ENCODE results near the gene CCDC7. TPM values are rescaled to one million over a fixed set of nuclear protein-coding genes. Genes with fewer than 3 reads are reported as not detected.
"Not testable (repeated sequence)": the region's sequence is repeated elsewhere in the genome, so short reads cannot be mapped to it uniquely, and the experiment has no call there.

The CCDC7 gene
- polyA plus RNA-seq, 6 donors from 2014 or later, result 3.8 to 14.4 (median 5.8) TPM; not detected in 1

DNA sequence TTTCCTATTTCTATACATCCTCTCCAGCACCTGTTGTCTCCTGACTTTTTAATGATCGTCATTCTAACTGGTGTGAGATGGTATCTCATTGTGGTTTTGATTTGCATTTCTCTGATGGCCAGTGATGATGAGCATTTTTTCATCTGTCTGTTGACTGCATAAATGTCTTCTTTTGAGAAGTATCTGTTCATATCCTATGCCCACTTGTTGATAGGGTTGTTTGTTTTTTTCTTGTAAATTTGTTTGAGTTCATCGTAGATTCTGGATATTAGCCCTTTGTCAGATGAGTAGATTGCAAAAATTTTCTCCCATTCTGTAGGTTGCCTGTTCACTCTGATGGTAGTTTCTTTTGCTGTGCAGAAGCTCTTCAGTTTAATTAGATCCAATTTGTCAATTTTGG lies 253.7 kb downstream of the CCDC7 start:
- Mint-ChIP-seq H3K9me3 (peaks cover 6 to 63% (median 35%) of the 10 kb centered on the region in 7 donors), H3K36me3 (peaks cover 47 to 50% of the 10 kb centered on the region in 2 donors)
- not testable (repeated sequence) for H3K27ac Mint-ChIP-seq; DNase-seq; H3K4me1 Mint-ChIP-seq; H3K4me3 Mint-ChIP-seq; H3K27me3 Mint-ChIP-seq; ATAC-seq (ENCODE audit: low read depth in 2 of 2)

DNA sequence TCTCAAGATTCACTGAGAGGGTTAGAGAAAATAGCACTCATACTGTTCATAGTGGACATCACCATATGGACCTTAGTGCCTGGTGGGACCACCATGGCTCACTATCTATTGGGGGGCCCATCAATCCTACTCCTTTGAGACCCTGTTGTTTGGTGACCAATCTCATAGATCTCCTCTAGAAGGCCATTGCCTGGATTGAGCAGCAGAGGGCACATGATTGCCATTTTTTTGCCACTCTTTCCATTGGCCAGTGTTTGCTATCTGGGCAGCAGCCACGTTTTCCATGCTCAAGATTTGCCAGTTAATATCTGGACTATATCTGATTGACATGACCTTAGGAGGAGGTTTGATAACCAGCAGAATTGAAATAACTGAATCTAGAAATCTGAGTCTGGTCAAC lies 267.6 kb downstream of the CCDC7 start:
- no peak overlapping the region for H3K27ac Mint-ChIP-seq
- ATAC-seq (ENCODE audit: low read depth in 2 of 2) (no peak), DNase-seq (no peak)
- H3K4me1 Mint-ChIP-seq, result no peaks in the 10 kb centered on the region
- no peaks in the 10 kb centered on the region for H3K27me3 Mint-ChIP-seq
- H3K36me3 Mint-ChIP-seq, result peaks cover 12 to 44% of the 10 kb centered on the region in 2 donors
- H3K4me3 Mint-ChIP-seq, result no peak overlapping the region
- H3K9me3 Mint-ChIP-seq, result peaks cover 8 to 66% (median 37%) of the 10 kb centered on the region in 7 donors

DNA sequence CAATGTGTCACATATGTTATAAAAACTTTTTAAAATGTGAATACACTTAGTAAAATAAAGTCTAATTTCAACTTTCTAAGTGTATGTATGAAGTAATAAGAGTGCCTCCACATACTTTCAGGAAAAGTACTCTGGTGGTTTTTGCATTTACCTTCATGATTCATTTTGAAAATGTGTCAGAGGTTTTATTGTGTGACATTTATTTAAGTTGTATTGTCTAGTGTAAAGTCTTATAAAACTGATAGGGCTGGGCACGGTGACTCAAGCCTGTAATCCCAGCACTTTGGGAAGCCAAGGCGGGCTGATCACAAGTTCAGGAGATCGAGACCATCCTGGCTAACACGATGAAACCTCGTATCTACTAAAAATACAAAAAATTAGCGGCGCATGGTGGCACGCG lies 285.6 kb downstream of the CCDC7 start:
- no peaks in the 10 kb centered on the region for H3K9me3 Mint-ChIP-seq
- H3K27me3 Mint-ChIP-seq, result no peaks in the 10 kb centered on the region
- peaks cover 0 to 6% of the 10 kb centered on the region in 2 donors for H3K36me3 Mint-ChIP-seq
- no peak overlapping the region for H3K4me3 Mint-ChIP-seq
- H3K27ac Mint-ChIP-seq, result no peak overlapping the region
- peaks cover 0 to 5% (median 0%) of the 10 kb centered on the region in 3 donors for H3K4me1 Mint-ChIP-seq
- ATAC-seq (ENCODE audit: low read depth in 2 of 2) (no peak), DNase-seq (no peak)

DNA sequence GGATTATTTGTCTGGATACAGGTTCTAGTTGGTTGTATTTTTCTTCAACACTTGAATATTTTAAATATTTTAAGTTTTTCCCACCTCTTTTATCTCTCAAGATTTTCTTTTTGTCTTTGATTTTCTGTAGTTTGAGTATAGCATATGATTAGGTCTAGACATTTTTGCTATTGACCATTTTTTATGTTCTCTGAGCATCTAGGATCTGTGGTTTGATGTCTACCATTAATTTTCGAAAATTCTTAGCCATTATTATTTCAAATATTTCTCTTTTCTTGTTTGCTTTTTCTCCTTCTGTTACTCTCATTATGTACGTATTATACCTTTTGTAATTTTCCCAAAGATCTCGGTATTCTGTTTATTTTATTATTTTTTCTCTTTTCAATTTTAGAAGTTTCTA lies 293.0 kb downstream of the CCDC7 start:
- H3K9me3 Mint-ChIP-seq, result peaks cover 0 to 28% (median 8%) of the 10 kb centered on the region in 7 donors
- peaks cover 19 to 27% of the 10 kb centered on the region in 2 donors for H3K36me3 Mint-ChIP-seq
- H3K4me1 Mint-ChIP-seq, result peaks cover 0 to 4% (median 0%) of the 10 kb centered on the region in 3 donors
- H3K4me3 Mint-ChIP-seq, result no peak overlapping the region
- ATAC-seq (ENCODE audit: low read depth in 2 of 2) (no peak), DNase-seq (no peak)
- H3K27me3 Mint-ChIP-seq, result no peaks in the 10 kb centered on the region
- no peak overlapping the region for H3K27ac Mint-ChIP-seq

DNA sequence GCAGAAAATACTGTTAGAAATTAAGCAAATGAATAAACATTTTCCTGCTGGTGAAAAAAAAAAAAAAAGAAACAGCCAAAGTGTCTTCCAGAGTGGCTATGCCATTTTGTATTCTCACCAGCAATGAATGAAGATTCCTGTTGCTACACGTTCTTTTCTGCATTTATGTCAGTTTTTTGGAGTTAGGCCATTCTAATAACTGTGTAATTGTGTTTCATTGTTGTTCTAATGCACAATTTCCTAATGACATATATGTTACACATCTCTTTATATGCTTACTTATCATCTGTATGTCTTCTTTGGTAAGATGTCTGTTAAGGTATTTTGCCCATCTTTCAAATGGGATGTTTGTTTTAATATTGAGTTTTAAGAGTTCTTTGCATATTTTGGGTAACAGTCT lies 298.4 kb downstream of the CCDC7 start:
- Mint-ChIP-seq H3K4me1 (no peaks in the 10 kb centered on the region), H3K9me3 (peaks cover 0 to 27% (median 9%) of the 10 kb centered on the region in 7 donors), H3K4me3 (no peak overlapping the region), H3K27ac (no peak overlapping the region), H3K27me3 (no peaks in the 10 kb centered on the region), H3K36me3 (peaks cover 22 to 38% of the 10 kb centered on the region in 2 donors)
- DNase-seq (no peak), ATAC-seq (ENCODE audit: low read depth in 2 of 2) (no peak)

DNA sequence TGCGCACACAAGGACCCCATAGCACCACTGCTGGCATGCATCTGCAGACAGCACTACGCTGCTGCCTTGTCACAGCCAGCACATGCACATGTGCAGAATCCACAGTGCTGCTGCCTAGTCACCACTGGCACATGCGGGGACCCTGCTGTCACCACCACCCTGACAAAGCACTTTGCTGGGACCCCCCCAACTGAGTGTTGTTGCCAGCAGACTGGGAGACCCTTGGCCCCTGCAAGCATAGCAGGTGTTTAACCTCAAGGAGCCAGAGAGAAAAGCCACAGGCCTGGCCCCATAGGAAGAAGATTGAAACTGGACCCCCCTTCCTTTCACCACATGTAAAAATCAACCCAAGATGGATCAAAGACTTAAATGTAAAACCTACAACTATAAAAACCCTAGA lies 300.9 kb downstream of the CCDC7 start:
- no peak overlapping the region for H3K4me3 Mint-ChIP-seq

DNA sequence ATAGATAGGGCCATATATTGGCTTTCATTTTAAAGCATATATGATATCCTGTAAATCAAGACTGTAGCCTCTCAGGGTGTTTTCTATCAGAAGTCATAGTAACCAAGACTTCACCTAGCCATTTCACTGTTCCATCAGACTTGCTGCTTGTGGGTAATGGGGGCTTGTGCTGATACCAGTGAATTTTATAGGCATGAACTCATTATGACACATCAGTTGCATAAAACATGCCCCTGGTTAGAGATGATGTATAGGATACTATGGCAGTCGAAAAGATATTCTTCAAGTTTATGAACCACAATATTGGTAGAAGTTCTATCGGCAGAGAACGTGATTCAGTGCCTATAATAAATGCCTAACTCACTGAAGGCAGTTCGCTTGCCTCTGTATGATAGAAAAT lies 305.6 kb downstream of the CCDC7 start:
- DNase-seq (no peak), ATAC-seq (ENCODE audit: low read depth in 2 of 2) (no peak)
- no peaks in the 10 kb centered on the region for H3K4me1 Mint-ChIP-seq
- no peak overlapping the region for H3K27ac Mint-ChIP-seq
- no peak overlapping the region for H3K4me3 Mint-ChIP-seq
- peaks cover 6 to 44% (median 20%) of the 10 kb centered on the region in 7 donors for H3K9me3 Mint-ChIP-seq
- peaks cover 20 to 21% of the 10 kb centered on the region in 2 donors for H3K36me3 Mint-ChIP-seq
- no peaks in the 10 kb centered on the region for H3K27me3 Mint-ChIP-seq

More for the DNA sequence above, 300.9 kb downstream of the CCDC7 start:
- DNase-seq (no peak), ATAC-seq (ENCODE audit: low read depth in 2 of 2) (no peak)
- H3K4me1 Mint-ChIP-seq, result no peaks in the 10 kb centered on the region
- H3K27ac Mint-ChIP-seq, result no peak overlapping the region
- peaks cover 22 to 37% of the 10 kb centered on the region in 2 donors for H3K36me3 Mint-ChIP-seq
- H3K9me3 Mint-ChIP-seq, result peaks cover 0 to 24% (median 9%) of the 10 kb centered on the region in 7 donors
- H3K27me3 Mint-ChIP-seq, result no peaks in the 10 kb centered on the region

DNA sequence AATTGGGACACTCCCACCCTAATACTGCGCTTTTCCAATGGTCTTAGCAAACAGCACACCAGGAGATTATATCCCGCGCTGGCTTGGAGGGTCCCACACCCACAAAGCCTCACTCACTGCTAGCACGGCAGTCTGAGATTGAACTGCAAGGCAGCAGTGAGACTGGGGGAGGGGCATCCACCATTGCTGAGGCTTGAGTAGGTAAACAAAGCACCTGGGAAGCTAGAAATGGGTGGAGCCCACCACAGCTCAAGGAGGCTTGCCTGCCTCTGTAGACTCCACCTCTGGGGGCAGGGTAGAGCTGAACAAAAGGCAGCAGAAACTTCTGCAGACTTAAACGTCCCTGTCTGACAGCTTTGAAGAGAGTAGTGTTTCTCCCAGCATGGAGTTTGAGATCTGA lies 309.0 kb downstream of the CCDC7 start:
- peaks cover 11 to 22% of the 10 kb centered on the region in 2 donors for H3K36me3 Mint-ChIP-seq
- H3K9me3 Mint-ChIP-seq, result peaks cover 11 to 48% (median 29%) of the 10 kb centered on the region in 7 donors
- not testable (repeated sequence) for DNase-seq; H3K4me1 Mint-ChIP-seq; H3K27me3 Mint-ChIP-seq; ATAC-seq (ENCODE audit: low read depth in 2 of 2)
- peak overlapping the region in 1 of 6 donors; percentile 34 for H3K27ac Mint-ChIP-seq
- H3K4me3 Mint-ChIP-seq, result peak overlapping the region in 1 of 8 donors; percentile 54

DNA sequence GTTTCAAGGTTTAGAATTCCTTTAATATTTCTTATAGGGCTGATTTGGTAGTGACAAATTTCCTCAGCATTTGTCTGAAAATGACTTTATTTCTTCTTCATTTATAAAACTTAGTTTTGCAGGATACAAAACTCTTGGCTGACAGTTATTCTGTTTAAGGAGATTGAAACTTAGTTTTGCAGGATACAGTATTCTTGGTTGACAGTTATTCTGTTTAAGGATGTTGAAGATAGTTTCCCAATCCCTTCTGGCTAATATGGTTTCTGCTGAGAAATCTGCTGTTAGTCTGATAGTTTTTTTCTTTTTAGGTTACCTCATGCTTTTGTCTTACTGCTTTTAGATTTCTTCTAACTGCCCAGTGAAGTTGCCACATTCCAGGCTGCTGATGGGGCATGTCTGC lies 325.3 kb downstream of the CCDC7 start:
- Mint-ChIP-seq H3K27me3 (peaks cover 0 to 8% (median 0%) of the 10 kb centered on the region in 3 donors), H3K4me3 (no peak overlapping the region), H3K4me1 (no peaks in the 10 kb centered on the region), H3K9me3 (peaks cover 17 to 76% (median 49%) of the 10 kb centered on the region in 7 donors), H3K36me3 (peaks cover 11 to 15% of the 10 kb centered on the region in 2 donors), H3K27ac (no peak overlapping the region)
- no peak for DNase-seq
- ATAC-seq (ENCODE audit: low read depth in 2 of 2), result no peak

DNA sequence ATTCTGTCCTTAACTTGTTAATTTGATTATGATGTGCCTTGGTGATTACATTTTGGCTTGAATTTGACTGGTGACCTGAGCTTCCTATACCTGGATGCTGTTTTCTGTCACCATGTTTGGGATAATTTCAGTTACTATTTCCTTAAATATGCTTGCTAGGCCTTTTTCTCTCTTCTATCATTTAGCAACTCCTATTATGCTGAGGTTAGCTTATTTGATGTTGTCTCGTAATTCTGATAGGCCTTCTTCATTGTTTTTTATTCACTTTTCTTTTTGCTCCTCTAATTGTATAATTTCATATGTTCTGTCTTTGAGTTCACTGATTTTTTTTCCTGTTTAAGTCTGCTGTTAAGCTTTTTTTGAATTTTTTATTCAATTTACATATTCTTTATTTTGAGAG lies 327.2 kb downstream of the CCDC7 start:
- Mint-ChIP-seq H3K4me3 (no peak overlapping the region), H3K27ac (no peak overlapping the region), H3K9me3 (peaks cover 15 to 60% (median 43%) of the 10 kb centered on the region in 7 donors), H3K4me1 (no peaks in the 10 kb centered on the region), H3K27me3 (peaks cover 0 to 4% (median 0%) of the 10 kb centered on the region in 3 donors), H3K36me3 (peaks cover 11 to 15% of the 10 kb centered on the region in 2 donors)
- ATAC-seq (ENCODE audit: low read depth in 2 of 2) (no peak), DNase-seq (no peak)

DNA sequence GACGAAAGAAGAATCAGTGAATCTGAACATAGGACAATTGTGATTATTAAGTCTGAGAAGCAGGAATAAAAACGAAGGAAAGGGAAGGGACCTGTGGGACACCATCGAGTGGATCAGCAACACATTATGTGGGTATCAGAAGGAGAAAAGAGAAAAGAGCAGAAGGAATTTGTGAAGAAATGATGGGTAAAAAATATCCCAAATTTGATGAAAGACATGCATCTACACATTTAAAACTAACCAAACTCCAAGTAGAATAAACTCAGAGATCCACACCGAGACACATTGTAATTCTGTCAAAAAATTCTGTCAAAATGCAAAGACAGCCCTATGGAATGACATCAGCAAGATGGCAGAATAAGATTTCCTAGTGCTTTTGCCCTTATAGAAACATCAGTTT lies 341.0 kb downstream of the CCDC7 start:
- no peak overlapping the region for H3K27ac Mint-ChIP-seq
- no peaks in the 10 kb centered on the region for H3K36me3 Mint-ChIP-seq
- ATAC-seq (ENCODE audit: low read depth in 2 of 2), result no peak
- no peak overlapping the region for H3K4me3 Mint-ChIP-seq
- H3K27me3 Mint-ChIP-seq, result no peaks in the 10 kb centered on the region
- no peak for DNase-seq
- peaks cover 0 to 4% (median 0%) of the 10 kb centered on the region in 7 donors for H3K9me3 Mint-ChIP-seq
- H3K4me1 Mint-ChIP-seq, result no peaks in the 10 kb centered on the region

DNA sequence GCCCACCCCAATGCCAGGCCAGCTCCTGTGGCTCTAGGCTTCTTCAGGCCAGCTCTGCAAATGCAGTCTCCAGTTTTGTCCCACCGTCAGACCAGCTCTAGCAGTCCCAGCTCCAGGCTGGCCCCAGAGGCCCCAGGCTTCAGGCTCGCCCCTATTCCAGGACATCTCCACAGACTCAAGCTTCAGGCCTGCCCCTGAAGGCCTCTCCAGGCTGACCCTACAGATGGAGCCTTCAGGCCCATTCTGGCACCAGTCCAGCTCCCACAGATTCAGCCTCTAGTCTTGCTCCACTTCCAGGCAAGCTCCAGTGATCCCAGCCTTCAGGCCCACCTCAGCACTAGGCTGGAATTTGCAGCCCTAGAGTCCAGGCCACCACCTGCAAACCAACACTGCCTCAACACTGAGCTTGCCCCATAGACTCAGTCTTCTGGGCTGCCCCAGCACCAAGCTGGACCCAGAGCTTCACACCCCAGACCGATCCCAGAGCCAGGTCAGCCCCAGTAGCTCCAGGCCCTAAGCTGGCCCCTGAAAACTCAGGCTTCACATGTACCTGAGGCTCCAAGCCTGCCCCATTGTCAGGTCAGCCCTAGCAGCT lies 341.8 kb downstream of the CCDC7 start:
- no peaks in the 10 kb centered on the region for H3K27me3 Mint-ChIP-seq
- DNase-seq, result no peak
- H3K27ac Mint-ChIP-seq, result peak overlapping the region in 1 of 6 donors; percentile 60
- H3K4me3 Mint-ChIP-seq, result no peak overlapping the region
- H3K9me3 Mint-ChIP-seq, result peaks cover 0 to 4% (median 0%) of the 10 kb centered on the region in 7 donors
- no peaks in the 10 kb centered on the region for H3K4me1 Mint-ChIP-seq
- no peaks in the 10 kb centered on the region for H3K36me3 Mint-ChIP-seq
- no peak for ATAC-seq (ENCODE audit: low read depth in 2 of 2)

DNA sequence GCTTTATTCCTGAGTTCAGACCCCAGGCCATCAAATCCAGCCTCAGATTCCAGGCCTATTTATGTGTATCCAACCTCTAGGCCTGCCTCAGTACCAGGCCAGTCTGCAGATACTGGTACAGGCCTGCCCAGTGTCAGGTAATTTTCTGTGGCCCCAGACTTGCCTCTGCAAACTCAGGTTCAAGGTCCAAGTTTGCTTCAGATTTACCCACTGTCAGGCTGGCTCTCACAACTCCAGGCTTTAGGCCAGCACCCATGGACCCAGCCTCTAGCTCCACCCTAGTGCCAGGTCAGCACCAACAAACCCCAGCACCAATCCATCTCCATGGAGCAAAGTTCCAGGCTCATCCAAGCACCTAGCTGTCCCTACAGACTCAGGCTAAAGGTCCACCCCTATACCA lies 342.4 kb downstream of the CCDC7 start:
- Mint-ChIP-seq H3K27me3 (no peaks in the 10 kb centered on the region), H3K4me1 (no peaks in the 10 kb centered on the region), H3K27ac (no peak overlapping the region), H3K36me3 (no peaks in the 10 kb centered on the region), H3K9me3 (peaks cover 0 to 4% (median 0%) of the 10 kb centered on the region in 7 donors), H3K4me3 (no peak overlapping the region)
- ATAC-seq (ENCODE audit: low read depth in 2 of 2), result no peak
- DNase-seq, result no peak

DNA sequence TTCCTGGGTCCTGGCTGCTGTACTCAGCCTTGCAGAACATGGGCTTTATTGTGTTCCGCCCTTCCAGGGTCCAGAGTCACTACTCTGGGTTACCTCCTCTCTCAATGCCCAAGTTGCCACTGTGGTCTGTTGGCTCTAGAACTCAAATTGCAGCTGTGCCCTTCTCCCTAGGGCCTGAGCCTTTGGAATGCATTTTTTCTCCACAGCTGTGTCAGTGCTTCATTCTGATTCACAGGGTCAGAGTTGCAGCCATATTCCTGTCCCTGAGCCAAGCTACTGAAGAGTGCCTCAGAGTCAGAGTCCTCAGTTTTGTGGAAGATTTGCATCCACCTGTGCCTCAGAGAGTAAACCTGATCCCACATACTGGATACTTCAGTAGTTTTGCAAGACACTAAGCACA lies 344.5 kb downstream of the CCDC7 start:
- Mint-ChIP-seq H3K27ac (peak overlapping the region in 1 of 6 donors; percentile 42), H3K4me3 (no peak overlapping the region), H3K9me3 (peaks cover 0 to 4% (median 0%) of the 10 kb centered on the region in 7 donors), H3K27me3 (no peaks in the 10 kb centered on the region), H3K36me3 (no peaks in the 10 kb centered on the region), H3K4me1 (no peaks in the 10 kb centered on the region)
- ATAC-seq (ENCODE audit: low read depth in 2 of 2), result no peak
- DNase-seq, result no peak

Measured in naive B cell (primary cell).